Calu3 (cell line): ENCODE results near the gene TMTC4. TPM values are rescaled to one million over a fixed set of nuclear protein-coding genes. Genes with fewer than 3 reads are reported as not detected.

Experiments used
- BruUV-seq: library from RNA; stranded (reverse); fragments of 400-500 nt; replicated peaks from 2 replicates; lab custom pipeline; 2021; lab: Mats Ljungman, UMichigan
- CTCF ChIA-PET: fragments of 300-600 bp; sonication (Branson Sonifier 250); formaldehyde crosslinking; loops from one replicate; lab custom pipeline; 2022; ENCODE audit warnings: antibody characterized with exemption; lab: Charles Lee
- DNase-seq: peaks from one replicate; pipeline ENCODE4 v3.0.0; 2022
- H3K27ac Mint-ChIP-seq: one replicate; pipeline ENCODE4 v1.8.0; 2022; ENCODE audit warnings: mixed read lengths; ENCODE audit not compliant: unreplicated experiment
- H3K27me3 Mint-ChIP-seq: one replicate; pipeline ENCODE4 v1.8.0; 2022; ENCODE audit warnings: mixed read lengths; ENCODE audit not compliant: unreplicated experiment
- H3K36me3 Mint-ChIP-seq: one replicate; pipeline ENCODE4 v1.8.0; 2022; ENCODE audit warnings: mild to moderate bottlenecking, moderate library complexity, mixed read lengths; ENCODE audit not compliant: insufficient read depth, unreplicated experiment
- H3K4me1 Mint-ChIP-seq: one replicate; pipeline ENCODE4 v1.8.0; 2022; ENCODE audit warnings: mild to moderate bottlenecking, low read depth, mixed read lengths; ENCODE audit not compliant: unreplicated experiment
- H3K4me3 Mint-ChIP-seq: one replicate; pipeline ENCODE4 v1.8.0; 2022; ENCODE audit warnings: mild to moderate bottlenecking, low read depth, moderate library complexity, mixed read lengths; ENCODE audit not compliant: unreplicated experiment
- H3K9me3 Mint-ChIP-seq: one replicate; pipeline ENCODE4 v1.8.0; 2022; ENCODE audit warnings: low read depth, mixed read lengths; ENCODE audit not compliant: unreplicated experiment
- CTCF ChIP-seq: fragments of 200-600 bp; IDR thresholded peaks from one replicate; pipeline ENCODE4 v1.8.0; 2022; ENCODE audit warnings: antibody characterized with exemption; ENCODE audit not compliant: unreplicated experiment
- intact Hi-C: fragments of 100-400 bp; cut with micrococcal nuclease; formaldehyde crosslinking; loops from one replicate; pipeline ENCODE4 v1.10.0; 2022; ENCODE audit not compliant: unreplicated experiment
- total RNA-seq: library from RNA; stranded (reverse); gene quantifications from 2 replicates; pipeline ENCODE4 v1.2.3, GENCODE V29; 2022

The TMTC4 gene
- total RNA-seq, 1 experiment from 2014 or later = 8.2 TPM

GRCh38 chr13:100600461-100600860 lies 74.1 kb downstream of the TMTC4 start:
- Mint-ChIP-seq H3K9me3 (no peaks in the 10 kb centered on the region), H3K27me3 (no peaks in the 10 kb centered on the region), H3K4me3 (no peak overlapping the region), H3K4me1 (no peaks in the 10 kb centered on the region), H3K27ac (no peak overlapping the region), H3K36me3 (no peaks in the 10 kb centered on the region)
- TF ChIP-seq CTCF = no peak
- BruUV-seq = no TSS peak
- no peak for DNase-seq
- intact Hi-C loops = no loop called here
- CTCF ChIA-PET = no interaction called here

- CTCF ChIA-PET = no interaction called here
Observed at GRCh38 chr13:100597253-100597652, 77.3 kb downstream of the TMTC4 start.

GRCh38 chr13:100596516-100596915 lies 78.1 kb downstream of the TMTC4 start:
- intact Hi-C loops = no loop called here
- CTCF ChIA-PET = no interaction called here
- H3K4me1 Mint-ChIP-seq = no peaks in the 10 kb centered on the region
- no peak for DNase-seq
- H3K4me3 Mint-ChIP-seq = no peak overlapping the region
- no peak overlapping the region for H3K27ac Mint-ChIP-seq
- BruUV-seq = no TSS peak
- H3K36me3 Mint-ChIP-seq = no peaks in the 10 kb centered on the region
- no peaks in the 10 kb centered on the region for H3K27me3 Mint-ChIP-seq
- H3K9me3 Mint-ChIP-seq = no peaks in the 10 kb centered on the region
- TF ChIP-seq CTCF = no peak

More at GRCh38 chr13:100597253-100597652, 77.3 kb downstream of the TMTC4 start:
- DNase-seq = no peak
- intact Hi-C loops = no loop called here
- TF ChIP-seq CTCF = no peak
- Mint-ChIP-seq H3K27me3 (no peaks in the 10 kb centered on the region), H3K27ac (no peak overlapping the region), H3K36me3 (no peaks in the 10 kb centered on the region), H3K4me1 (no peaks in the 10 kb centered on the region), H3K4me3 (no peak overlapping the region), H3K9me3 (no peaks in the 10 kb centered on the region)
- BruUV-seq = no TSS peak

GRCh38 chr13:100594731-100595130 lies 79.9 kb downstream of the TMTC4 start:
- H3K4me3 Mint-ChIP-seq = no peak overlapping the region
- H3K9me3 Mint-ChIP-seq = no peaks in the 10 kb centered on the region
- H3K27me3 Mint-ChIP-seq = no peaks in the 10 kb centered on the region
- intact Hi-C loops = no loop called here
- no TSS peak for BruUV-seq
- peak; percentile 5 for DNase-seq
- H3K36me3 Mint-ChIP-seq = no peaks in the 10 kb centered on the region
- CTCF ChIA-PET = no interaction called here
- H3K27ac Mint-ChIP-seq = no peak overlapping the region
- no peaks in the 10 kb centered on the region for H3K4me1 Mint-ChIP-seq
- no peak for TF ChIP-seq CTCF
